Measurements from ENCODE around the gene RTN4RL1.

The RTN4RL1 gene

GRCh38 chr17:1918346-1919162 lies 106.6 kb downstream of the RTN4RL1 start:
- Histone ChIP-seq H3F3A (ENCODE audit: low read depth) (no peaks in the 10 kb centered on the region), H3K9ac (ENCODE audit: low read depth, low read length, poor library complexity, severe bottlenecking) (no peak overlapping the region), H3K4me3 (ENCODE audit: low read length, poor library complexity, severe bottlenecking) (no peak overlapping the region), H3K27me3 (ENCODE audit: insufficient read depth, low read length, poor library complexity, severe bottlenecking) (no peaks in the 10 kb centered on the region), H3K9me2 (replicated peaks; ENCODE audit: low read depth, low read length) (no peaks in the 10 kb centered on the region), H4K20me1 (ENCODE audit: insufficient read depth, low read length, poor library complexity, severe bottlenecking) (no peaks in the 10 kb centered on the region), H3K4me1 (ENCODE audit: insufficient read depth, low read length, poor library complexity, severe bottlenecking) (no peaks in the 10 kb centered on the region), H2AFZ (ENCODE audit: low read length) (no peak overlapping the region), H3K79me2 (ENCODE audit: insufficient read depth, low read length) (no peaks in the 10 kb centered on the region), H3K36me3 (ENCODE audit: insufficient read depth, low read length) (no peaks in the 10 kb centered on the region), H3K9me3 (ENCODE audit: insufficient read depth, low read depth, low read length) (no peaks in the 10 kb centered on the region), H3K4me2 (ENCODE audit: low read depth, low read length, poor library complexity, severe bottlenecking) (no peak overlapping the region)
- TF ChIP-seq EZH2phosphoT487 (IDR thresholded peaks at IDR 0.05; ENCODE audit: borderline replicate concordance): no peak

DNA sequence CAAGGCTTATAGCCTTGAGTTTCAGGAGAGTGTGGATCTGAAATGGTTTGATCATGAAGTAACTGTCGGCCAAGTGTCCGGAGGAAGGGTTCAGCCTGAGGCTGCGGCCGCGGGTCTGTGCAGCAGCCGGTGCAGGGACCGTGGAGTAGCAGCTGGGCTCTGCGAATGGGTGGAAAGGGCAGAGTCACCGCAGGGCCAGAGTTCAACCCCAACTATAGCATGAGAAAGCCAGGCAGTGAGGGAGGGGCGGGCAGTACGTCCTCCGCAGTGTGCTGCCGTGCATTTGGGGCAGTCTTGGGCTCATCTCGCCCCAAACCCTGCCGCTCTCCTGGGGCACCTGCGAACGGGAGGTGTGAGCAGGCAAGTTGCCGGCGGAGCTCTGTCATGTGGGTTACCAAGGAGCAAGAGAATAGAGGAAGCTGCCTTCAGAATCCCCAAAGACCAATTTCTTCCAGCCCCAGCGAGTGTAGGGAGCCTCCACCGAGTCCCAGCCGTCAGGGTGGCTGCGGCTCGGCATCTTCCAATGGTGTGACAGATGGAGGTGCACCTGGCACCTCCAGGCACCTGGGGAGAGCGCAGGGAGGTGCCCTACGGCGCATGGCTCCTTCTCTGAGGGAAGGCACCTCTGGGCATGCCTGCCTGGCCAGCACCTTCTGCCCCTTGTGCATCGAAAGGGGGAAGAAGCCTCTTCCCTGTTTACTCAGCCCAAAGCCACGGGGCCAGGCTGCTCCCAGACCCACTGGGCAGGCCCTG lies 108.0 kb downstream of the RTN4RL1 start:
- H3K27me3 ChIP-seq (ENCODE audit: insufficient read depth, low read length, poor library complexity, severe bottlenecking): no peaks in the 10 kb centered on the region
- no peak overlapping the region for H3K4me3 ChIP-seq (ENCODE audit: low read length, poor library complexity, severe bottlenecking)
- no peaks in the 10 kb centered on the region for H3K4me1 ChIP-seq (ENCODE audit: insufficient read depth, low read length, poor library complexity, severe bottlenecking)
- no peaks in the 10 kb centered on the region for H3F3A ChIP-seq (ENCODE audit: low read depth)
- no peak overlapping the region for H3K9ac ChIP-seq (ENCODE audit: low read depth, low read length, poor library complexity, severe bottlenecking)
- no peak overlapping the region for H2AFZ ChIP-seq (ENCODE audit: low read length)
- TF ChIP-seq EZH2phosphoT487 (IDR thresholded peaks at IDR 0.05; ENCODE audit: borderline replicate concordance): no peak
- TF ChIP-seq CTCF (conservative IDR thresholded peaks at IDR 0.05; ENCODE audit: low read length): no peak
- no peaks in the 10 kb centered on the region for H3K79me2 ChIP-seq (ENCODE audit: insufficient read depth, low read length)
- H3K9me3 ChIP-seq (ENCODE audit: insufficient read depth, low read depth, low read length): no peaks in the 10 kb centered on the region
- no peaks in the 10 kb centered on the region for H3K36me3 ChIP-seq (ENCODE audit: insufficient read depth, low read length)
- no peaks in the 10 kb centered on the region for H3K9me2 ChIP-seq (replicated peaks; ENCODE audit: low read depth, low read length)
- no peak overlapping the region for H3K4me2 ChIP-seq (ENCODE audit: low read depth, low read length, poor library complexity, severe bottlenecking)
- no peaks in the 10 kb centered on the region for H4K20me1 ChIP-seq (ENCODE audit: insufficient read depth, low read length, poor library complexity, severe bottlenecking)

- TF ChIP-seq CTCF (conservative IDR thresholded peaks at IDR 0.05; ENCODE audit: low read length) (no peak), EZH2phosphoT487 (IDR thresholded peaks at IDR 0.05; ENCODE audit: borderline replicate concordance) (no peak)
- Histone ChIP-seq H3K79me2 (ENCODE audit: insufficient read depth, low read length) (no peaks in the 10 kb centered on the region), H4K20me1 (ENCODE audit: insufficient read depth, low read length, poor library complexity, severe bottlenecking) (no peaks in the 10 kb centered on the region), H3F3A (ENCODE audit: low read depth) (no peaks in the 10 kb centered on the region), H3K9me2 (replicated peaks; ENCODE audit: low read depth, low read length) (no peaks in the 10 kb centered on the region), H3K9me3 (ENCODE audit: insufficient read depth, low read depth, low read length) (no peaks in the 10 kb centered on the region), H3K36me3 (ENCODE audit: insufficient read depth, low read length) (no peaks in the 10 kb centered on the region), H3K4me2 (ENCODE audit: low read depth, low read length, poor library complexity, severe bottlenecking) (no peak overlapping the region), H3K9ac (ENCODE audit: low read depth, low read length, poor library complexity, severe bottlenecking) (no peak overlapping the region), H3K4me3 (ENCODE audit: low read length, poor library complexity, severe bottlenecking) (no peak overlapping the region), H3K27me3 (ENCODE audit: insufficient read depth, low read length, poor library complexity, severe bottlenecking) (no peaks in the 10 kb centered on the region), H2AFZ (ENCODE audit: low read length) (no peak overlapping the region), H3K4me1 (ENCODE audit: insufficient read depth, low read length, poor library complexity, severe bottlenecking) (no peaks in the 10 kb centered on the region)
Measured at GRCh38 chr17:1916316-1916715, 108.8 kb downstream of the RTN4RL1 start.

Measured in Loucy (cell line).